Epidermal melanocyte (primary cell): Measurements from ENCODE around the gene GRK5.

ENCODE experiments used
- DNase-seq: peaks from one replicate; pipeline ENCODE4 v3.0.0; 2011; ENCODE audit warnings: low spot score; ENCODE audit not compliant: insufficient read length

Gene GRK5

DNA sequence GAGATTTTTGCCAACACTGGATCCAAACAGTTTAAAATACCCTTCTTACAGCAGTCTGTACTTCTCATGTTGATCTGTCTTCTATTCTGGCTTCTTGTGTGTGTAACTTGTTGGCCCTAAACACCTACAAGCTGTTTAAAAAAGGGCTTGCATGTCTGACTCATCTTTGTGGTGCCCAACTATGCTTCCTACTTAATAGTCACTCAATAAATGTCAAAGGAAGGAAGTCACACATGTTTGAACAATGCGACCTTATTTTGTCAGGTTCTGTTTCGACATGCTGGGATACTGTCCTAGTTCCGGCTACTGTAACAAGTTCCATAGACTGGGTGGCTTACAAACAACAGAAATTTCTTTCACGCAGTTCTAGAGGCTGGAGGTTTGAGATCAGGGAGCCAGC lies 9.4 kb upstream of the GRK5 start:
- no peak for DNase-seq

GRCh38 chr10:119198438-119198837 lies 8.9 kb upstream of the GRK5 start:
- DNase-seq: no peak

DNA sequence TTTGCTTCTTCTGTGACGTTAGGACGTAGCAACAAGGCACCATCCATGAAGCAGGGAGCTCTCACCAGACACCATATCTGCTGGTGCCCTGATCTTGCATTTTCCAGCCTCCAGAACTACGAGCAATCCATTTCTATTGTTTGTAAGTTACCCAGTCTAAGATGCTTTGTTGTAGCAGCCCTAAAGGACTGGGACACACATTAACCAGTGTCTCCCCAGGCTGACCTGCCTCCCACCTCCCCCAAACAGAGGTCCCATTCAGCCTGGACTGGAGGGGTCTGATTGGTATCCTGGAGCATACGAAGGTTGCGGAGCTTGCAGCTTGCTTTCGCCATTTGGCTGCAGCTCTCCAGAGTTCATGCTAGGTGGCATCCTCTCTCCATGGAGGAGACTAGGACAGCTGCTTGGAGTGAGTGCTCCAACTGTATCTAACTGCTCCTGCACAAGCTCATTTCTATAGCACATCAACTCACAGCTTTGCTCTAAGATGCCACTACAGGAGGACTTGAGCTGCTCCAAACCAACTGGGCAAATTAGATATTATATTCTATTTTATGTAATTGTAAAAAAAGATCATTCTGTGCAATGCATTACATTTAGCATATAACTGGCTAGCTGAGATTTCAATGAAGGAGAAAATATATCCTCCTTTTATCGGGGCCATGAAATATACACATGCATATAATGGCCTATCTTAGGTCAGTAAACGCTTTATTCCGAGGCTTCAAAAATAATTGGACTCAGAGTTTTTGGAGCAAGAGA lies 8.0 kb upstream of the GRK5 start:
- DNase-seq: peak; percentile 57

- DNase-seq: no peak
Observed at GRCh38 chr10:119201233-119201632, 6.1 kb upstream of the GRK5 start.

- DNase-seq: no peak
Observed at GRCh38 chr10:119203006-119203405, 4.4 kb upstream of the GRK5 start.

DNA sequence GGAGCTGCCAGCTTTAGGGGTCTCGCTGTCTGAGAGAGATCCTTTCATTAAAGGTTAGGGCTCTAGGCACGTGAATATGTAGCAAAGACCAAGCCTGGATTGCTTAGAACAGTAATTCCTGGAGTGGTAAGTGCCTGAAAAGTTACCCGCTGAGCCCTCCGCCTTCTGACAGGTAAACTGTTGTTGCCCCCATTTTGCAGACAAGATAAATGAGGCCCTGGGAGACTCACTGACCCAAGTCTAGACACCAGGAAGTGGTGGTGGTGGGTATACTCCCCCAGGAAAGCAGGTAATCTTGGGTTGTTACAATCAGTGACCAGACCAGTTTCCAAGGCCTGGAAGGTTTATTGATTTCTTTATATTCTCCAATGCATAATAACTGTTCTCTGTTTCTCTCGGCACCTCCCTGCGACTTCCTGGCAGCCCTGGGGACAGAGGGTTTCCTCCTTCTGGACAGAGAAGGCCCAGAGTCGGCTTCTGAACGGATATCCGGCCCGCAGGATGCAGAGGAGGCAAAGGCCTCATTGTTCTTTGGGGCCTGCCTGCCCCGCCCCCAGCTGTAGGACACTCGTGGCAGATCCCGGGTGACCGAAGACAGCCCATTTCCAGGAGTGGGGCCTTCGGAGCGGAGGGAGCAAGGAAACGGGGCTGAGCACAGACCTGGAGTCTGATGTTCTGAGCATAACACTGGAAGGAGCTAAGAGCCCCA lies 1.3 kb upstream of the GRK5 start:
- peak; percentile 21 for DNase-seq

GRCh38 chr10:119206603-119207365 lies 587 bp upstream of the GRK5 start:
- peak; percentile 47 for DNase-seq

DNA sequence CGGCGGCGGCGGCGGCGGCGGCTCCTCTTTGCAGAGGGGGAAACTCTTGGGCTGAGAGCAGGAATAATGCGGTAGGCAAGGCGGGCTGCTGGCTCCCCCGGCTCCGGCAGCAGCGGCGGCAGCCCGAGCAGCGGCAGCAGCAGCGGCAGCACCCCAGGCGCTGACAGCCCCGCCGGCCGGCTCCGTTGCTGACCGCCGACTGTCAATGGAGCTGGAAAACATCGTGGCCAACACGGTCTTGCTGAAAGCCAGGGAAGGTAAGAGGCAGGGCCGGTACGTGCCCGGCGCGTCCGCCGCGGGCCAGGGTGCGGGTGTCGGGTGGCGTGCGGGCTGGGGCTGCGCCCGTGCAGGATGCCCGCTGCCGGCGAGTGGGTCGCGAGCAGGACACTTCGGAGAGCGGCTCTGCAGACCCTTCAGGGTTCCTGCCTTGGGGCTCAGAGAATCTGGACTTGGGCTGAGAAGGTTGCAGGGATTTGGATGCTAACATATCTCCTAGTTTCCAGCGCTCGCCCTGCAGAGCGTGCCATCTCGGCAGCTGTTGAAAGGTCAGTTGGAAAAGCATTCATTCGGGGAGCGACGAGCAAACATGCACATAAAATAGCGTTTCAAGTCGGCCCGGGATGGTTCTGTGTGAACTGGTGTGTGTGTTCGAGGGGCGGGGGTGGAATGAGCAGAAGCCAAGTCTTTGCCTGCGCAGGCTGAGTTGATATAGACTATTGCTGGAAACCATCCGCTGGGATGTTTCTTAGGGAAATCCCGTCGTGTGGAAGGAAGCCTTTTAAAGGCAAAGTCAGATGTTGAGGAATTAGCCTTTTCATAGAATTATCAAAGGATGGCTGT lies 562 bp downstream of the GRK5 start:
- DNase-seq: no peak

- DNase-seq: no peak
Observed at GRCh38 chr10:119208553-119208940, 1.2 kb downstream of the GRK5 start.

DNA sequence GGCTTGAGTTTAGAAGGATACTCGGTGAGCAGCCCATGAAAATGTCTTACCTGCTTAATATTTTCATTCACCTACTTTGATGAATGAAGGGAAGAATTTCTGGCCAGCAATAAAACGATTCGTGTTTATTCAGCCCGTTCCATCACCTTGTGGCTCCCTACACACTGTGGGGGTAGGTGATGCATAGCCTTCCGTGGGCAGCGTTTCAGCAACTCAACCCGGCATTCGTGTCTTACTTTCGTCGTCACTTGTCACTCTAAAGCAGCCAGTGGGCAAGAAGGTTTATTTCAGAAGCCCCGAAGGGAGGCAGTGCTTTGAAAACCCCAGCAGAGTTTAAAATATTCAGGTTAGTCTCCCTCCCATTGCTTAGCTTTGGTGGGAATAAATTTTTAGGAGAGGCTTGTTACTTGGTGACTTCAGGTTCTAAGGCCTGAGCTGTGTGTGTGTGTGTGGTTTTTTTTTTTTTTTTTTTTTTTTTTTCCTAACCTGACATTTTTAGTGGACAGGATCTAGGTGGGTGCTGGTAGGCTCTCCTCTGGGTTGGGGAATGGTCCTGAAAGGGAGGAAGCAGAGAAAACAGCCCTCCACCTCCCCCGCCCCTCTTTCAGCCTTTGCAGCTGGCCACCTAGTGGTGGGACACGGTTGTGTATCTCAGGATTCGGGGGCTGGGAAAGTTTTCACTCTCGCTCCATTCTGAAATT lies 1.8 kb downstream of the GRK5 start:
- peak; percentile 41 for DNase-seq

GRCh38 chr10:119209736-119210355 lies 2.5 kb downstream of the GRK5 start:
- no peak for DNase-seq

DNA sequence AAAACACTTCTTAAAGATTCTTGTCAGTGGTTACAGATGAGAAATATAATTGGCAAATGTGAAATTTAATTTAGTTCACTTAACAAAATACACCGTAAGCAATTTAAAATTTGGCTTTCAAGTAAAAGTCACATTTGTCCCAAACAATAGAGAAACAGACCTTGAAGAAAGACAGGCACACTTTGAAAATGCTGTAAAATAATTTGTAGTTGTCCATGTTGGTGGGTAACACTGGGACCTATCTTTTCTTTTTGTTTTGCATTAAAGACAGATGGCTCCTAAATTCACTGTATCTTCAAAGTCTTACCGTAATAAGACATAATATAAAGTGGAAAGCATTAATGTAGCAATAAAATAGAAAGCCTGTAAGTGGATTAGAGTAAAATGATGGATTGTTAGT lies 3.3 kb downstream of the GRK5 start:
- no peak for DNase-seq

DNA sequence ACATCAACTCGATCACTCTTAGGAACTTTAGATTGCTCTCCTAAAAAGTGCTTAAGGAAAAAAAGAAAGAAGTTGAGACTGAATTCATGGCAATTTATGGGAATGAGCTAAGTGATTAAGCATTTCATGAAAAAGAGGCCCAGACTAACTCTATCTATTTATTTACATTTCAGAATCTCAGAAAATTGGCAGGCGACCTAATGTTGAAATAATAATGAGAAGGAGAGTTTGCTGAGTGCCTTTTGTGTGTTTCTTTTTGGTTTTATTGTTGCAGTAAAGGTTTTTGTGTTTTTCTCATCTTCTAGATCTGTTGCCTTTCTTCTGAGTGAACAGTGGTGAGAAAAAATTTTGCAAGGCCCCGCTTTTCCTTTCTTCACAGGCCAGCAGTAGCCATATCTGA lies 3.8 kb downstream of the GRK5 start:
- no peak for DNase-seq

DNA sequence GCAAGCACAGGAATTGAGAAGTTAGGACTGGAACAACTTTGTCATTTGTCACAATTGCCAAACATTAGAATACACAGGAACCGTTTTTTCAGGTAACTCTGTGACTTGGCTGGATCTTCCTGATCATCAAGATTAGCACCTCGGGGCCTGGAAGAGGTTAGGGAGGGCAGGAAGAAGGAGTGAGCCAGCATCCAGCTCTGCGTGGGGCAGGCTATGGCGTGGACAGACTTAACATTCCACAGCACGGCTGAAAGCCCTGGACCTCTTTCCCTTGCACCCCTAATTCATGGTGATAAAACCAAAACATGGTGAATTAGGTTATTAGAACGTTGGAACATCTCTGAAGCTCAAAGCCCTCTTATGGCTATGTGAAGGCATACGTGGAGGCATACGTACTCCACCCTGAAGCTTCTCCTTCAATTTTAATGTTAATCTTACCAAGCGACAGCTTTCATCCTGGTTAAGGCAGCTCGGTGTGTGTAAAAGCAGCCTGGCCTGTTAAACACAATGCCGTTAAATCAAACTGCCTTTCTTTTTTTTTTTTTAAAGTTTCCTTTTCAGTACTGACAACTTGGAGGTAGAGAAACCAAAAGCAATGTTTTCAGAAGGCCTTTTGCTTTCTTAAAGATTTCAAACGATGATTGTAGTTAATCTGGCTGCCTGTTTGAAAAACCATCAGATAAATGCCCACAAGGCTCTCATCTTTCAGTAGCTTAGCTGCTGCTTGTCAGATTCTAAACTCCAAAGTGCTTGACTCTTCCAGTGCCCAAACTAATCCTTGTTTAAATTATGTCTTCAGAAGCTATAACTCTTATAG lies 4.5 kb downstream of the GRK5 start:
- no peak for DNase-seq

GRCh38 chr10:119215371-119215770 lies 8.0 kb downstream of the GRK5 start:
- no peak for DNase-seq

- DNase-seq: no peak
Observed at GRCh38 chr10:119216127-119216526, 8.8 kb downstream of the GRK5 start.

- DNase-seq: no peak
Observed at GRCh38 chr10:119217401-119217800, 10.0 kb downstream of the GRK5 start.

DNA sequence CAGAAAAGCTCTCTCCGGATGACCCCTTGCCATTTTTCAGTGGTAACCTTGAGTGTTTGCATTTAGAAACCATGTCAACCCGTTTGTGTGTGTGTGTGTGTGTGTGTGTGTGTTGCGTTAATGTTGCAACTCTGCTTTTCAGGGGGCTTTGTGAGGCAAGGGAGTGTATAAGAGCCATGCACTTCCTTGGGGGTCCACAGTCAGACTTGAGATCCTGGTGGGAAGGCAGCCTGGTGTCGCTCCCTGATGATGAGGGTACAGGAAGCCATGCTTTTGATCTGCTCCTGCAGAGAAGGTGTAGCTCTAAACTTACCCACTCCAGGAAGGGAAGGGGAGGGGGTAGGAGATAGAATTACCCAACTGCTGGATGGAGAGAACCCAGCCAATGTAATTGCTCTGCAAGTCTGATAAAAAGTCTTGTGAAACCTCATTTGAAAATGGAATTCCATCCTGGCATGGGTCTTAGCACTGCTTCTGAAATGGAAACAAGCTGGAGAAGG lies 10.7 kb downstream of the GRK5 start:
- DNase-seq: no peak

DNA sequence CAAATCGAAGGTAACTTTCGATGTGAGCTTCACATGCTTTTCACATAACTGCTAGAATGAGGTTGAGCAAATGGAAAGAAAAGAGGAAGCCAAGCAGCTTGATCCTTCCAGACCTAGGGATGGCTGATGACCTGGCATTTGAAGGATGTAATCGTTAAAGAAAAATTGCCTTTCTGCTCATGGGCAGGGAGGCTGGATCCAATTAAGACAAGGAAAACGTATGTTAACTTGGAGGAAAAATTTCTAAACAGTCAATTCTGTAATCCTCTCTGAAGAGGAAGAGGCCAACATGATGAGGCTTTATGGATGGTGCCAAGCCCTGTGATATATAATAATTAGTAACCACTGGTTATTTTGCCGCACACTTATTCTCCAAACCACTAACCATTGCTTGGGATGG lies 12.5 kb downstream of the GRK5 start:
- DNase-seq: no peak
